CD14-positive monocyte (primary cell): ENCODE data around the gene TRIM69. TPM values are rescaled to one million over a fixed set of nuclear protein-coding genes. Genes with fewer than 3 reads are reported as not detected.

Experiments
- DNase-seq, 3 donors: peaks; one replicate each; pipeline ENCODE4 v3.0.0-alpha.2; 2011 to 2022
- H2AFZ ChIP-seq: 2 replicates; pipeline ENCODE4 v1.6.0; 2012; ENCODE audit warnings: mild to moderate bottlenecking, low read depth, low read length, inconsistent platforms; ENCODE audit not compliant: insufficient read depth, poor library complexity, severe bottlenecking
- H3K27ac ChIP-seq, 2 donors: 1 replicate in 1 of 2; 2 replicates in 1 of 2; pipeline ENCODE4 v1.5.1; 2012 to 2013; ENCODE audit warnings: low read length in 2 of 2, control low read depth in 1 of 2, inconsistent platforms in 1 of 2, low read depth in 1 of 2, mild to moderate bottlenecking in 1 of 2
- H3K27me3 ChIP-seq, 2 donors: one replicate each; pipeline versions ENCODE4 v1.6.0 to v1.6.1; 2011 to 2013; ENCODE audit warnings: low read length in 2 of 2; ENCODE audit not compliant: control insufficient read depth in 2 of 2, insufficient read depth in 2 of 2
- H3K36me3 ChIP-seq, 2 donors: replicated peaks in 1 of 2; 1 replicate in 1 of 2; 2 replicates in 1 of 2; pipeline versions ENCODE4 v1.5.1 to v1.6.1; 2012 to 2013; ENCODE audit warnings: low read length in 2 of 2, control low read depth in 1 of 2, inconsistent platforms in 1 of 2, mild to moderate bottlenecking in 1 of 2; ENCODE audit not compliant: insufficient read depth in 2 of 2, control insufficient read depth in 1 of 2
- H3K4me1 ChIP-seq, 2 donors: 1 replicate in 1 of 2; 2 replicates in 1 of 2; pipeline versions ENCODE4 v1.5.1 to v1.6.1; 2012 to 2013; ENCODE audit warnings: low read length in 2 of 2, control low read depth in 1 of 2, inconsistent platforms in 1 of 2, mild to moderate bottlenecking in 1 of 2, moderate library complexity in 1 of 2; ENCODE audit not compliant: insufficient read depth in 2 of 2, control insufficient read depth in 1 of 2
- H3K4me2 ChIP-seq: replicated peaks from 2 replicates; pipeline ENCODE3; 2012; ENCODE audit warnings: low read length, moderate library complexity, mild to moderate bottlenecking; ENCODE audit not compliant: poor library complexity, severe bottlenecking; ENCODE audit errors: extremely low read depth
- H3K4me3 ChIP-seq, 3 experiments: fragments of 200-600 bp in 1 of 3; sonication (generic) in 1 of 3; replicated peaks in 1 of 3; 1 replicate in 2 of 3; 2 replicates in 1 of 3; pipeline ENCODE4 v1.5.1; 2011 to 2013; ENCODE audit warnings: low read length in 3 of 3, mild to moderate bottlenecking in 3 of 3, control low read depth in 2 of 3, low read depth in 2 of 3, inconsistent platforms in 1 of 3, moderate library complexity in 1 of 3
- H3K79me2 ChIP-seq: 2 replicates; pipeline ENCODE4 v1.6.0; 2012; ENCODE audit warnings: mild to moderate bottlenecking, control low read depth, inconsistent platforms, low read length, moderate library complexity; ENCODE audit not compliant: insufficient read depth
- H3K9ac ChIP-seq: 2 replicates; pipeline ENCODE4 v1.6.0; 2017; ENCODE audit warnings: low read length, mild to moderate bottlenecking; ENCODE audit not compliant: insufficient read depth, poor library complexity, severe bottlenecking
- H3K9me3 ChIP-seq, 2 donors: replicated peaks in 1 of 2; 1 replicate in 1 of 2; 2 replicates in 1 of 2; pipeline versions ENCODE4 v1.5.1 to v1.6.1; 2012 to 2013; ENCODE audit warnings: low read length in 2 of 2, control low read depth in 1 of 2; ENCODE audit not compliant: control insufficient read depth in 1 of 2, insufficient read depth in 1 of 2
- H4K20me1 ChIP-seq: 2 replicates; pipeline ENCODE4 v1.6.0; 2012; ENCODE audit warnings: mild to moderate bottlenecking, low read length, control low read depth, moderate library complexity; ENCODE audit not compliant: insufficient read depth
- H3K27ac Mint-ChIP-seq, 7 donors: one replicate each; pipeline ENCODE4 v1.8.0; 2020; ENCODE audit warnings: mild to moderate bottlenecking in 7 of 7, mixed read lengths in 7 of 7, moderate library complexity in 6 of 7, inconsistent platforms in 2 of 7
- H3K27me3 Mint-ChIP-seq, 3 donors: one replicate each; pipeline ENCODE4 v1.8.0; 2021 to 2022; ENCODE audit warnings: low read depth in 3 of 3, mild to moderate bottlenecking in 3 of 3, mixed read lengths in 3 of 3, moderate library complexity in 3 of 3, inconsistent platforms in 1 of 3
- H3K36me3 Mint-ChIP-seq, 2 donors: one replicate each; pipeline ENCODE4 v1.8.0; 2020; ENCODE audit warnings: mixed read lengths in 2 of 2, inconsistent platforms in 1 of 2, mild to moderate bottlenecking in 1 of 2
- H3K4me1 Mint-ChIP-seq: one replicate; pipeline ENCODE4 v1.8.0; 2020; ENCODE audit warnings: mild to moderate bottlenecking, mixed read lengths
- H3K4me3 Mint-ChIP-seq, 2 donors: one replicate each; pipeline ENCODE4 v1.8.0; 2020; ENCODE audit warnings: mild to moderate bottlenecking in 2 of 2, mixed read lengths in 2 of 2, moderate library complexity in 1 of 2
- H3K9me3 Mint-ChIP-seq, 7 donors: one replicate each; pipeline ENCODE4 v1.8.0; 2020 to 2022; ENCODE audit warnings: mixed read lengths in 7 of 7, mild to moderate bottlenecking in 6 of 7, moderate library complexity in 6 of 7, inconsistent platforms in 2 of 7
- CTCF ChIP-seq: fragments of 200-600 bp; IDR thresholded peaks from one replicate; pipeline ENCODE4 v1.8.0; 2022; ENCODE audit warnings: antibody characterized with exemption, mild to moderate bottlenecking
- WGBS: methylation state at CpG from one replicate; pipeline ENCODE4 v1.1.5; 2013; ENCODE audit warnings: missing lambda C conversion rate; ENCODE audit not compliant: insufficient coverage; 5-methylcytosine and 5-hydroxymethylcytosine counted together
- intact Hi-C, 2 donors: fragments of 100-400 bp; cut with micrococcal nuclease; formaldehyde crosslinking; loops; one replicate each; pipeline versions ENCODE4 v1.15.0 to v1.15.1; 2023
- polyA plus RNA-seq, 3 donors: library from polyadenylated mRNA; depleted of rRNA in 1 of 3; unstranded in 2 of 3; stranded (reverse) in 1 of 3; fragments of 300-500 nt in 2 of 3; fragments of >200 nt in 1 of 3; fragmentation: Illumina TruSeq in 2 of 3; gene quantifications; 1 replicate in 2 of 3; 2 replicates in 1 of 3; pipeline ENCODE4 v1.2.3, GENCODE V29; 2012 to 2021

Gene TRIM69
- polyA plus RNA-seq, 3 donors = 9.4 to 18.2 (median 15.8) TPM

- Histone ChIP-seq H3K79me2 (no peaks in the 10 kb centered on the region), H3K9ac (no peak overlapping the region), H4K20me1 (no peaks in the 10 kb centered on the region), H3K9me3 (no peaks in the 10 kb centered on the region), H3K4me2 (no peak overlapping the region), H3K4me3 (no peak overlapping the region), H3K27ac (no peak overlapping the region), H3K4me1 (no peaks in the 10 kb centered on the region), H3K36me3 (no peaks in the 10 kb centered on the region), H3K27me3 (no peaks in the 10 kb centered on the region), H2AFZ (no peak overlapping the region)
- intact Hi-C loops = no loop called here
- Mint-ChIP-seq H3K4me1 (no peaks in the 10 kb centered on the region), H3K9me3 (peaks cover 0 to 2% (median 0%) of the 10 kb centered on the region in 7 donors), H3K4me3 (no peak overlapping the region), H3K27me3 (peaks cover 0 to 2% (median 2%) of the 10 kb centered on the region in 3 donors), H3K36me3 (no peaks in the 10 kb centered on the region), H3K27ac (no peak overlapping the region)
- no peak for TF ChIP-seq CTCF
- no peak for DNase-seq
- no CpG with 5 or more reads among the region's 1 CpG for whole genome bisulfite sequencing
Observed at GRCh38 chr15:44794072-44794471, 57.7 kb downstream of the TRIM69 start.

- Histone ChIP-seq H3K9ac (no peak overlapping the region), H3K4me3 (no peak overlapping the region), H3K27me3 (no peaks in the 10 kb centered on the region), H3K79me2 (no peaks in the 10 kb centered on the region), H3K4me1 (no peaks in the 10 kb centered on the region), H4K20me1 (no peaks in the 10 kb centered on the region), H3K36me3 (no peaks in the 10 kb centered on the region), H3K27ac (no peak overlapping the region), H3K4me2 (no peak overlapping the region), H3K9me3 (no peaks in the 10 kb centered on the region), H2AFZ (no peak overlapping the region)
- WGBS = 80% methylated on average over 1 of the region's 1 CpG
- DNase-seq = no peak
- Mint-ChIP-seq H3K4me1 (peaks cover 4% of the 10 kb centered on the region), H3K36me3 (no peaks in the 10 kb centered on the region), H3K9me3 (peaks cover 0 to 2% (median 0%) of the 10 kb centered on the region in 7 donors), H3K27me3 (peaks cover 0 to 2% (median 0%) of the 10 kb centered on the region in 3 donors), H3K4me3 (no peak overlapping the region), H3K27ac (no peak overlapping the region)
- no peak for TF ChIP-seq CTCF
- intact Hi-C loops = no loop called here
Observed at GRCh38 chr15:44796508-44796907, 60.2 kb downstream of the TRIM69 start.
